Stimulated activated naive B cell treated with anti-CD40 and anti-IgM and Interleukin-4, amounts not matched to agents 10 μg/mL and 1 μg/mL and 100 μg/mL, for 72 hours (primary cell): ENCODE measurements around the gene SAV1.
"Not testable (repeated sequence)": the region's sequence is repeated elsewhere in the genome, so short reads cannot be mapped to it uniquely, and the experiment has no call there.

Source experiments
- ATAC-seq, 2 donors: fragments of 150-1000 bp; cut with Tn5 transposase; replicated peaks; 2 replicates each; pipeline ENCODE4 v1.10.0; 2021; ENCODE audit warnings: moderate library complexity in 1 of 2
- DNase-seq: peaks from one replicate; pipeline ENCODE4 v3.0.0; 2021
- H3K27ac Mint-ChIP-seq: one replicate; pipeline ENCODE4 v1.8.0; 2022; ENCODE audit warnings: mild to moderate bottlenecking, mixed read lengths
- H3K27me3 Mint-ChIP-seq, 2 donors: one replicate each; pipeline ENCODE4 v1.8.0; 2022; ENCODE audit warnings: mixed read lengths in 2 of 2
- H3K36me3 Mint-ChIP-seq, 2 donors: one replicate each; pipeline ENCODE4 v1.8.0; 2022; ENCODE audit warnings: mixed read lengths in 2 of 2, mild to moderate bottlenecking in 1 of 2
- H3K4me1 Mint-ChIP-seq, 2 donors: one replicate each; pipeline ENCODE4 v1.8.0; 2022; ENCODE audit warnings: mixed read lengths in 2 of 2, mild to moderate bottlenecking in 1 of 2
- H3K4me3 Mint-ChIP-seq, 2 donors: one replicate each; pipeline ENCODE4 v1.8.0; 2022; ENCODE audit warnings: mild to moderate bottlenecking in 2 of 2, mixed read lengths in 2 of 2, moderate library complexity in 1 of 2
- H3K9me3 Mint-ChIP-seq, 2 donors: one replicate each; pipeline ENCODE4 v1.8.0; 2022; ENCODE audit warnings: mixed read lengths in 2 of 2, mild to moderate bottlenecking in 1 of 2

Gene SAV1

DNA sequence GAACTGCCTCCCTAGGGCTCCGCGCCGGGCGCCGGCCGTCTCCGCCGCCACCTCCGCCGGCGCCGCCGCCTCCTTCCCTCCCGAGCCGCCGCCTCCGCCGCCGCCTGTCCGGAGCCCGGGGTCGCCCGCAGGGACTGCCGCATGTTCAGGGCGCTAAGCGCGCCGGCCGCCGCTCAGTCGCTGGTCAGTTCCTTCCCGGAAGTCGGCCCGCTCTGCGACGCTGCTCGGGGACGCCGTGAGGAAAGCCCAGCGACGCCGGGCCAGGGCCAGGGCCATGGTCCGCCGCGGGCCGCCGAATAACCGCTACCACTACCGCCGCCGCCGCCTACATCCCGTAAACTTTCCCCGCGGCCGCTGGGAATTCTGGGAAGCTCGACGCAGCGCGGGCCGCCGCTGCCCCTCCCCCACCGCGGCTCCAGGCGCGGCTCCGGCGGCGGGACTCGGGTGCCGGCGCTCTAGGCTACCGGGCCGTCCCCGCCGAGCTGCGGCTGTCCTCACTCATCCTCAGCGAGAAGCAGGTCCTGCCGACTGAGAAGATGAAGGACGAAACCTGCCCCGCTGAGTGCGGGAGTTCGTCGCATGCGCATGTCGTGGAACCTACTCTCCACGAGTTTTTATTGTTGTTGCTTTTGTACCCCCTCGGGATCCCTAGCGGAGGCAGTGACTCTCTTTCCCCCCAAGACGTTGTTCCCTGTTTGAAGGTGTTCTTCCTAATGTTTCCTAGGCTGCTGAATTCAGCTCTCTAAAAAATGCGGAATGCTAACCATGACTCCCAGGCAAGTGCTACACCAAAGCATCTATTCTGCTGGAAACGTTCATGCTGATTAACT lies at the start of gene SAV1:
Gene SAV1 (minus strand): TSS at position 311 of the 830 bp plus-strand sequence. CDS start 339 bp downstream, outside the sequence.
- no peaks in the 10 kb centered on the region for H3K27me3 Mint-ChIP-seq
- H3K4me1 Mint-ChIP-seq = peaks cover 8 to 13% of the 10 kb centered on the region in 2 donors
- H3K9me3 Mint-ChIP-seq = no peaks in the 10 kb centered on the region
- H3K36me3 Mint-ChIP-seq = peaks cover 10 to 11% of the 10 kb centered on the region in 2 donors
- peak; percentile 77 to 79 for ATAC-seq
- no peak within 1 kb of the TSS for H3K4me3 Mint-ChIP-seq
- peak; percentile 68 for DNase-seq
- H3K27ac Mint-ChIP-seq = no peak within 1 kb of the TSS

GRCh38 chr14:50717811-50718210 lies 49.7 kb upstream of the SAV1 start:
- peak overlapping the region; percentile 9 for H3K27ac Mint-ChIP-seq
- DNase-seq (no peak), ATAC-seq (no peak)
- no peaks in the 10 kb centered on the region for H3K9me3 Mint-ChIP-seq
- peaks cover 4 to 16% of the 10 kb centered on the region in 2 donors for H3K36me3 Mint-ChIP-seq
- no peak overlapping the region for H3K4me3 Mint-ChIP-seq
- H3K27me3 Mint-ChIP-seq = no peaks in the 10 kb centered on the region
- peaks cover 0 to 2% of the 10 kb centered on the region in 2 donors for H3K4me1 Mint-ChIP-seq

GRCh38 chr14:50714450-50715073 lies 46.5 kb upstream of the SAV1 start:
- Mint-ChIP-seq H3K27ac (no peak overlapping the region), H3K4me3 (no peak overlapping the region), H3K36me3 (no peaks in the 10 kb centered on the region), H3K27me3 (no peaks in the 10 kb centered on the region), H3K9me3 (no peaks in the 10 kb centered on the region), H3K4me1 (no peaks in the 10 kb centered on the region)
- DNase-seq (no peak), ATAC-seq (peak; percentile 68 to 74)

- no peak for ATAC-seq
Measured at GRCh38 chr14:50711043-50711442, 42.9 kb upstream of the SAV1 start.

GRCh38 chr14:50705026-50705593 lies 37.0 kb upstream of the SAV1 start:
- no peak overlapping the region for H3K4me3 Mint-ChIP-seq

More at GRCh38 chr14:50711043-50711442, 42.9 kb upstream of the SAV1 start:
- Mint-ChIP-seq H3K36me3 (no peaks in the 10 kb centered on the region), H3K27me3 (no peaks in the 10 kb centered on the region), H3K9me3 (no peaks in the 10 kb centered on the region), H3K27ac (no peak overlapping the region), H3K4me1 (no peaks in the 10 kb centered on the region), H3K4me3 (no peak overlapping the region)
- no peak for DNase-seq

GRCh38 chr14:50704454-50705010 lies 36.4 kb upstream of the SAV1 start:
- no peak overlapping the region for H3K4me3 Mint-ChIP-seq
- DNase-seq (no peak), ATAC-seq (no peak)
- H3K27me3 Mint-ChIP-seq = no peaks in the 10 kb centered on the region
- H3K4me1 Mint-ChIP-seq = no peaks in the 10 kb centered on the region
- H3K9me3 Mint-ChIP-seq = peaks cover 4 to 7% of the 10 kb centered on the region in 2 donors
- H3K27ac Mint-ChIP-seq = no peak overlapping the region
- H3K36me3 Mint-ChIP-seq = no peaks in the 10 kb centered on the region

More at GRCh38 chr14:50705026-50705593, 37.0 kb upstream of the SAV1 start:
- H3K9me3 Mint-ChIP-seq = peaks cover 0 to 2% of the 10 kb centered on the region in 2 donors
- no peaks in the 10 kb centered on the region for H3K4me1 Mint-ChIP-seq
- H3K36me3 Mint-ChIP-seq = no peaks in the 10 kb centered on the region
- ATAC-seq (no peak), DNase-seq (no peak)
- H3K27me3 Mint-ChIP-seq = no peaks in the 10 kb centered on the region
- H3K27ac Mint-ChIP-seq = no peak overlapping the region

- Mint-ChIP-seq H3K27me3 (no peaks in the 10 kb centered on the region), H3K4me1 (peaks cover 4 to 5% of the 10 kb centered on the region in 2 donors), H3K27ac (no peak overlapping the region), H3K4me3 (no peak overlapping the region), H3K36me3 (peaks cover 13% of the 10 kb centered on the region in 2 donors), H3K9me3 (peaks cover 4 to 18% of the 10 kb centered on the region in 2 donors)
- no peak for ATAC-seq
- no peak for DNase-seq
Measured at GRCh38 chr14:50697659-50698290, 29.7 kb upstream of the SAV1 start.

- not testable (repeated sequence) for ATAC-seq, H3K27ac Mint-ChIP-seq, H3K27me3 Mint-ChIP-seq, H3K4me1 Mint-ChIP-seq, H3K4me3 Mint-ChIP-seq, DNase-seq
- peaks cover 12 to 17% of the 10 kb centered on the region in 2 donors for H3K36me3 Mint-ChIP-seq
- peaks cover 9 to 16% of the 10 kb centered on the region in 2 donors for H3K9me3 Mint-ChIP-seq
Measured at GRCh38 chr14:50694260-50694659, 26.2 kb upstream of the SAV1 start.

DNA sequence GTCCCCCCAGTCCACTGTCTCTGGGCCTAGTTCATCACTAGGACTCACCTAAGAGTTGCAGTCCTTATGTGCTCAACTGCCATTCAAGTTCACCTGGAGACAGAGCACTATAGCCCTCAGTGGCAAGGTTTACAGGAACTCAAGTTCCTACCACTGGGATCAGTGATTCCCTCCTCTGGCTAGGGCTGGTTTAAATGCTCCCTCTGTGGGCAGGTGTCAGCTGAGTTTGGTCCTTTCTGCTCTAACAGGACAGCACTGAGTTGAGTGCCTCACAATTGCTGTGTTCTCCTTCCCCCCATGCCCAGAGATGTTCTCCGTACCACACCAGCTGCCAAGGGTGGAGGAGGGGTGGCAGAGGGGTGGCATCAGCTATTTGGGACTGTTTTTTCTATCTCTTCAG lies 20.8 kb upstream of the SAV1 start:
- peaks cover 3 to 8% of the 10 kb centered on the region in 2 donors for H3K36me3 Mint-ChIP-seq

GRCh38 chr14:50679674-50680073 lies 11.6 kb upstream of the SAV1 start:
- H3K36me3 Mint-ChIP-seq = no peaks in the 10 kb centered on the region
- ATAC-seq (no peak), DNase-seq (no peak)
- H3K27me3 Mint-ChIP-seq = no peaks in the 10 kb centered on the region
- H3K4me1 Mint-ChIP-seq = peaks cover 23 to 36% of the 10 kb centered on the region in 2 donors
- H3K9me3 Mint-ChIP-seq = no peaks in the 10 kb centered on the region
- H3K4me3 Mint-ChIP-seq = no peak overlapping the region
- H3K27ac Mint-ChIP-seq = no peak overlapping the region

More for the DNA sequence above, 20.8 kb upstream of the SAV1 start:
- Mint-ChIP-seq H3K4me3 (no peak overlapping the region), H3K4me1 (no peaks in the 10 kb centered on the region), H3K27me3 (no peaks in the 10 kb centered on the region), H3K9me3 (peaks cover 9% of the 10 kb centered on the region in 2 donors), H3K27ac (no peak overlapping the region)
- ATAC-seq (no peak), DNase-seq (no peak)

- ATAC-seq (no peak), DNase-seq (no peak)
- Mint-ChIP-seq H3K36me3 (no peaks in the 10 kb centered on the region), H3K27ac (peak overlapping the region; percentile 82), H3K27me3 (no peaks in the 10 kb centered on the region), H3K9me3 (no peaks in the 10 kb centered on the region), H3K4me3 (peak overlapping the region; percentile 51 to 59), H3K4me1 (peaks cover 23 to 36% of the 10 kb centered on the region in 2 donors)
Measured at GRCh38 chr14:50678163-50678562, 10.1 kb upstream of the SAV1 start.

- peak overlapping the region; percentile 68 to 80 for H3K4me3 Mint-ChIP-seq
- peak; percentile 91 to 93 for ATAC-seq
Measured at GRCh38 chr14:50677527-50678063, 9.5 kb upstream of the SAV1 start.

GRCh38 chr14:50676814-50677516 lies 8.9 kb upstream of the SAV1 start:
- Mint-ChIP-seq H3K27ac (peak overlapping the region; percentile 77), H3K36me3 (no peaks in the 10 kb centered on the region), H3K4me1 (peaks cover 23 to 36% of the 10 kb centered on the region in 2 donors), H3K27me3 (no peaks in the 10 kb centered on the region), H3K9me3 (no peaks in the 10 kb centered on the region), H3K4me3 (peak overlapping the region; percentile 68 to 80)
- peak; percentile 71 to 80 for ATAC-seq
- DNase-seq = no peak

More at GRCh38 chr14:50677527-50678063, 9.5 kb upstream of the SAV1 start:
- peak; percentile 15 for DNase-seq
- H3K27me3 Mint-ChIP-seq = no peaks in the 10 kb centered on the region
- no peaks in the 10 kb centered on the region for H3K36me3 Mint-ChIP-seq
- H3K9me3 Mint-ChIP-seq = no peaks in the 10 kb centered on the region
- peak overlapping the region; percentile 82 for H3K27ac Mint-ChIP-seq
- H3K4me1 Mint-ChIP-seq = peaks cover 23 to 36% of the 10 kb centered on the region in 2 donors
